ENCODE data around the gene TENM4.

Gene TENM4

DNA sequence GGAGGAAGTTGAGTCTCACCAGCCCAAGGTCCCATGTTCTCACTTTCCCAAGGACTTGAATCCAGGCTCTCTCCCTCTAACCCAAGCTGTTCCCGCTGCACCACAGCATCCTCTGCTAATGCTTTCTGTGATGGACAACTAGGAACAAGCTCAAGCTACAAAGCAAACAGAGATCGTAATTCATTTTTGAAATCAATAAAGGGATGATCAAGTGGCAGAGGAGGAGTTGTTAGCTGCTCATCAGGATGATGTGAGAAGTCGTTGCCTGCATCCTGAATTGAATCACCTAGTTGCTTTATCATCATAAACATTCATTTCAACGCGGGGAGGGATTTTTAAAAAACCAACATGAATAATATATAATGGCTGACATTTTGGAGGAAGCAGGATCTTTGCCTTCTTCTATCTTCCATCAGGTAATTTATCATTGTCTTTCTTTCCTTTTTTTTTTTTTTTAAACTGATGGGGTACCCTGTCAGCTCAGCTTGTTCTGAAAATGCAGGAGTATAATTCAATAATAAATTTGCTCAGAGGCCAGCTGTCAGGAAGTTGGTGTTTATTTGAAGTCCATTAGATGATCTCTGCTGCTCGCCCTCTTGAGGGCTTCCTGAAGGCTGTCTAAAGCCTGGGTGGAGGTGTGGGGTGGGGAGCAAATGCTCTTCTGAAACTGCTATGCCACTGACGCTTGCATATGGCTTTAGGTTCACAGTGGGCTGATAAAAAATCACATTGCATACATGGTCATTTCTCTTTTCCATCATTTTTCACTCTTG, 691.7 kb downstream of the TENM4 start:
- DNase-seq (ENCODE audit: low read depth in 2 of 2) = no peak

DNA sequence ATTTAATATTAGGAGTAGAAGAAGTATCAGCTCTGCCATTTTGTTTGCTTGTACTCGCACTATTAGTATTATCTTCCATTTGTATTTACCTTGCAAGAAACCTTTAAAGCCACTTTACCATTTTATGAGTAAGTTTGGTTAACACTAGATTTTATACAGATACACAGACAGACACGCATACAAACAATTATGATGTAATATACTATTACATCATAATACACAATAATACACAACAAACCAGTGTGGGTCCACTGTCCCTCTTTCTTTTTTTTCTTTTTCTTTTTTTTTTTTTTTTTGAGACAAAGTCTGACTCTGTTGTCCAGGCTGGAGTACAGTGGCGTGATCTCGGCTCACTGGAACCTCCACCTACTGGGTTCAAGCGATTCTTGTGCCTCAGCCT, 695.9 kb downstream of the TENM4 start:
- DNase-seq (ENCODE audit: low read depth in 2 of 2) = no peak

DNA sequence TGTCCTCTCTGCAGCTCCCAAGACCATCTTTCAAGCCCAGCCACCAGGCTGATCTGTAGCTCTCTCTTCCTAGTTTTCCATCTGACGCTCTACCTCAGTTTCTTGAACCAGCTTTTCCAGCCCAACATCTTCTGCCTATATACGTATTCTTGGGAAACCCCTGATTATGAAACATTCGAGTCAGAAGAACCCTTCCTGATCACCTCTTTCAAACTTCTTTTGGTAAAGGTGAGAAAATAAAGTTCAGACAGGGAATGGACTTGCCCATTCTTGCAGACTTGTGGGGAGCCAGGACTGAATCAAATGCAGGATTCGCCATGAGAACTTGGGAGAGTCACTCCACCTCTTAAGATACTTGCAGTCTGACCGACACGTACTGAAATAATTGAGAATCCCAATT, 696.6 kb downstream of the TENM4 start:
- no peak for DNase-seq (ENCODE audit: low read depth in 2 of 2)

DNA sequence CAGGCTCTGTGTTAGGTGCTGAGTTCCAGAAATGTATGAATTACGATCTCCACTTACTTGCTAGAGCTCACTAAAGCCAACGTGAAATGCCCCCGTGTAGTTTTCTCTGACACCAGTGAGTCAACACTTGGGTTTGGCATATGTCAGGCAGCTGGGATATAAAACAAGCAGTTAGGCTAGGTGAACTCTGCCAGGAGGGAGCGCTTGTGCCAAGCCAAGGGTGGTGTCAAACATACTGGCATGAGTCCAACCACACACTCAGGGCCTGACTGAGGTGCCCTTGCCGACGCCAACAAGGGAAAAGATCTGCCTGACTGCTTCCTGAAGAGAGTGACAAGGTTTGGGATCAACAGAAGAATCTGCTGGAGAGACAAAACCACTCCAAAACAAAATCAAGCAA, 698.4 kb downstream of the TENM4 start:
- DNase-seq (ENCODE audit: low read depth in 2 of 2) = no peak

DNA sequence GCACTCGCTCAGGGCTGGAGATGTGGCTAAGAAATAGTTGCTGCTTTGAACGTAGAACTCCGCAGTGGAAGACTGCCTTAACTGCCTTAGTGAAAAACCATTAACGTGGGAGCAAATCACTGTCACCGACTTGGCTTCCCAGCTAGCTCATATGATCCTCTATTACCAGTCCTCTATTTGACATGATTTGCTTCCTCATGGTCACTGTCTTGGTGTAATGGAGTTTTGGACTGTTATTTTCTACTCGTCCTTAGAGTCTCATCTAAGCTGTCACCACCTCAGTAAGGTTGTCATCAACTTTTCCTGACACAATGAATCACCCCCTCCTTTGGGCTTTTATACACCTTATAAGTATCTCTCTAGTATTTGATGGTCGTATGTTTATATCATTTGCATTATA, 699.1 kb downstream of the TENM4 start:
- no peak for DNase-seq (ENCODE audit: low read depth in 2 of 2)

DNA sequence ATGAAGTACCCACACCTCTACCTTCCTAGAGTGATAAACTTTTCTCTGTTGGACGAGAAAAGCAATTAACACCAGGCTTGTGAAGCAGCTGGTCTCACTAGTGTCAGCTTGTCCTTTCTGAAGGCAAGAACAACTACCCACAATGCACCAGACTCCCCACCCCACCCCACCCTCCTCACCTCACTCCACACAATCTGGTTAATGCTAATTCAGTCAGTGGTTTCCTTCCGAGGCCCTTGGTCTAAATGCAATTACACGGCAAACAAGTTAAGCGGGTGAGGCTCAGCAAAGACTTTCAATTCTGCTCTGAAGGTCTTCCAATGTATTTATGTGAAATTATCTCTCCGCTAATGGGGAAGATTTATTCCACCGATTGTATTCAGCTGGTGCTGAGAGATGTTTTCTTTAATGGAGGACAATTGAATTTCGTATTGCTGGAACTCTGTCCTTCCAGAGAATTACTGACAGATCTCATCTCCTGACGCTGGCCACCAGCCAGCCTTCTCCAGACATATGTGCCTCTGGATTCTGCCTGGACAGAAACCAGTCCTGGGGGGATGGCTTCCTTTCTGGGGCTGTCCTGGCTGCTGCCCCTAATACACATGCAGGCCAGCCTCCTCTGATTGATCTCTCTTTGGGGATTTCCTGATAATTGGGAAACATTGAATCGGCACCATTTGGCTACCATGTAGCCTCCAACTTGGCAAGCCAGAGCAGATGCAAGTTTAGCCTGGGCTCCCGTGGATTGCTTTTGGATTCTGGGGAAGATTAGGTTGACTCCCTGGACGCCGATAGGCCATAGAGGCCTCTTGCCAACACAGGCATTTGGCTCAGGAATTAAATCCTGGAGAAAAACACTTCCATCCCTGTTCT, 700.4 kb downstream of the TENM4 start:
- DNase-seq (ENCODE audit: low read depth in 2 of 2) = no peak

DNA sequence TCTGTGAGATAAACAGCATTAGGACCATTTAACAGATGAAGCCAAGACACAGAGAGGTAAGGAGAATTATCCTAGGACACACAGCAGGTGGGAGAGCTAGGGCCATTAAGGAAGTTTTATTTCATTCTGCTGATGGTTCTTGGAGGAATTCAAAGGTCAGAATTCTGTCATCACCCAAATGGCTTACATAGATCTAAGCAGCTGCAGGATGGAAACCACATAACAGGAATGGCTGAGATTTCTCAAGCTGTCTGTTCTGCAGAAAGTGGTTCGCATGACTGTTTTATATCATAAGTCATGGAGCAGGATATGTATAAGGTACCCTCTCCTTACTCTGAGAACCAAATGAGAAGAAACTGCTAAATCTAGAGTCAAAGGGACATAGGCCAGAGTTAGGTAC, 702.9 kb downstream of the TENM4 start:
- DNase-seq (ENCODE audit: low read depth in 2 of 2) = no peak

DNA sequence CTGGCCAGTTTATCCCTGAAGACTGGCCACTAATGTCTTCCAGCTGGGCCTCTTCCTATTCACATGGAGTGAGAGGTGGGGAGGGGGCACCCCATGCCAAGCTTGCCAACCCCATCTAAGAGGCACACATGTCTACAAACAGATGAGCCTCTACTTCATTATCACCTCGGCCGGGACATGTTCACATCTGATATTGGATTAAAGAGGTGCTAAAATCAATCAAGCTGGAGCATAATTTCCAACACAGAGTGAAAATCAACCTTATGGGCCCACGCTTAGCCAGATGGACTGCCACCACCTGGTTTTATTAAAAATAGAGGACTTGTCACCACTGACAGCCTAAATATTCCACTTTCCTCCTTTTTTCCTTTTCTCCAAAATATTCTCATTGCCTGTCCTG, 703.5 kb downstream of the TENM4 start:
- no peak for DNase-seq (ENCODE audit: low read depth in 2 of 2)

DNA sequence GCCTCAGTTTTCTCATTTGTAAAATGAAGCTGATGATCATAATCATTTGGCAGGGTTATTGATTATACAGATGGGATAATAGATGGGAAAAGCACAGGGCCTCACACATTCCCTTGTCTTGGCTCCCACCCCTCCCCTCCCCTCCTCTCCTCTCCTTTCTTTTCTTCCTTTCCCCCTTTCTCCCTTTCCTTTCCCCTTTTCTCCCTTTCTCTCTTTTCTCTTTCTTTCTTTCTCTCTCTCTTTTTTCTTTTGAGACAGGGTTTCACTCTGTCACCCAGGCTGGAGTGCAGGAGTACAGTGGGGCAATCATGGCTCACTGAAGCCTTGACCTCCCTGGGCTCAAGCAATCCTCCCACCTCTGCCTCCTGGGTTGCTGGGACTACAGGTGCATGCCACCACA, 705.1 kb downstream of the TENM4 start:
- DNase-seq (ENCODE audit: low read depth in 2 of 2) = no peak

DNA sequence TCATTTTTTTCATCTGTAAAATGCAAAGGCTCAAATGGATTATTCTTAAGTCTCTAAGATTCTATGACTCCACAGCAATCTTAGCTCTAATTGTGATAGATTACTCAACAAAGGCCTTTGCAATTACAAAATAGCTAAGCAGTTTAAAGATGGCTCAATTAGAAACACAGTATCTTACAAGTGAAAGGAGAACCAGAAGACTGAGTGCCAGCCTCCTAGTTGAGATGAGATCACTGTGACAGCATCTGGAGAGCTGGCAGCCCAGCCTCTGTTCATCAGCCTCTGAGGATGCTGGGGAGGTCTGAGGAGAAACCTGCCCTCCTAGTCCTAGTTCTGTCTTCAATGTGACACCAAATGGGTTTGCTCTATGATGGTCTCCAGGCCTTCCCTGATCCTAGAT, 707.8 kb downstream of the TENM4 start:
- no peak for DNase-seq (ENCODE audit: low read depth in 2 of 2)

DNA sequence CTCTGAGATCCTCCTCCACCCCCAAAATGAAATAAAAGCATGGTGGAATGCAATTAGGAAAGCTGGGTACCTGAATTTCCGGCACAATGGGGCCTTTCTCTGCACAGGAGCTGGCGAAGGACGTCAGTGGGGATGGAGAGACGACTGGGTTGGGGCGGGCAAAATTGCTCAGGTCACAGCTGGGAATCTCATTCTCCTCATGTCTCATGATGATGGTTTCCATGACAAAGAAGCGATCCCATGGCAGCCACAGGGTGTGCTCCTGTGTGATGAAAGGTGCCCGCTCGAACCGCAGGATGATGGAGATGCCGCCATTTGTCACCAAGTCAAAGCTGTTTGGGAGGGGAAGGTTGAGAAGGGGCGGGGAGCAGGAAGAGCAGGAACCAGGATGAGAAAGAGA, 708.6 kb downstream of the TENM4 start:
- no peak for DNase-seq (ENCODE audit: low read depth in 2 of 2)

DNA sequence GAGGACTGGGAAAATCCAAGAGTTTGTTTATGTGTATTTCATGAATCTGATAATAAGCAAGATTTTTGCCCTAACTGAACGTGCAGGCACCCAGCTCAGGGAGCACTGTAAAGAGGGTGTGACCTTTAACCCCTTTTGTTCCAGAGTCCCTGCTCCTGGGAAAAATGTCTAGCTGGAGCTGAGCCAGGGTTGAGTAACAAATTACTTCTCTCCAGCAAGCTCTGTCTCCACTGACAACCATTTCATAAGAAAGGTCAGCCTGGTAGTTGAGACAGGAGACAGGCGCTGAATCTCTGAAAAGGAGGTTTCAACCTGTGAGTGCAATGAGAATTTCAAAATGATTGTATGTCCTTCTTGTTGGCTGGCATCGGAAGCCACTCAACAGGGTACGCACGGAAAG, 709.8 kb downstream of the TENM4 start:
- DNase-seq (ENCODE audit: low read depth in 2 of 2) = no peak

DNA sequence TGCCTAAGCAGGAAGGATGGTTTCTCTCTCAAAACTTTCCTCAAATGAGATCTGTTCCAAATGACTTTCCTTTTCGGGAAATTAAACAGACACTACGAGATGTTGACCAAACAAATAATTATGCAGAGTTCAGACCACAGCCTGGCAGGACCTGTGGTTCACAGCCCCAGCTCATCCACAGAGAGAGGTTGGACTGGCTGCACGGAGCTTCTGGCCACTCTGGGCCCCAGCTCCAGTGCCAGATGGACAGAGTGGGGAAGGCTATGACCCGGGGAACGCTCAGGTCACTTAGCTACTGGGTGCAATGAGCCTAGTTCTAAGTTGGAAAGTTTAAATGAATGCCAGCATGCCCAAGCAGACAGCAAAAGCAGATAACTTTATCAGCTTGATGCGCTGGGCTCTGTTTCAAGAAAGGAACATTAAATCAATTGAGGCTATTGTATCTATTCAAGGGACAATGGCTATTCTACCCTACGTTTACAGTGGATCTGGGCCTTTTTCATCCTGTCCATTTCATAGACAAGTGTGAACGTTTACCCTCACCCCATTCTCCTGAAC, 710.5 kb downstream of the TENM4 start:
- no peak for DNase-seq (ENCODE audit: low read depth in 2 of 2)

DNA sequence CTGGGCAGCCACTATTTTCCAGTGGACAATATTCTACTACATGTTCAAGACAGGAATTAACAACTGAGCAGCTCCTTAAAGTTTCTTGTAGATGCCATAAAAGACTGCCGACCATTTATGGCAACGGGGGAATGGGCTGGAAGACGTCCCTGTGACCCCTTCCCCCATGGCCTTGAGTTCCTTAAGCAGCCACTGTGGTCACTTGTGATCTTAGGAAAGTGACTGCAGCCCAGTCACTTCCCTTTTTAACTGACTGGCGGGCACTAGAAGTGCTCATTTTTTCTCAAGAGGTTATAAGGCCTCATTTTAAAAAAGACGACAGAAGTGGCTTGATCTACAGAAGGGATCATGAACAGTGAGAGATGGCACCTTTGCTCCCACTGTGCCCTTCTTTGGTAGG, 713.0 kb downstream of the TENM4 start:
- DNase-seq (ENCODE audit: low read depth in 2 of 2) = no peak

DNA sequence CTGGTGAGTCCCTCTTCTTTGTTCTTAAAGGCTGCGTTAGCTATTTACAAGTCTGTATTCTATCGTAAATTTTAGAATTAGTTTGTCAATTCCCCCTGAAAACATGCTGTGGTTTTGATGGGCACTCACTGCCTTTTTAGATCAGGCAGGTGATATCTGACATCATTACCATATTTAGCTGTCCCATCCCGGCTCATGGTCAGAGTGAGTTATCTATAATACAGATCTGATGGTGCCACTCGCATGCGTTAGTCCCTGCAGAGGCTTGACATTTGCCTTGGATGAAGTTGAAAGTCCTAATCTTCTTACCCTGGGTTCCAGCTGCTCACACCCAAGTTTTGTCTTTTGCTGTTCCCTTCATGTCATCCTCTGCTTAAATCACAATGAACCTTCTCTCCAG, 715.6 kb downstream of the TENM4 start:
- DNase-seq (ENCODE audit: low read depth in 2 of 2) = no peak

DNA sequence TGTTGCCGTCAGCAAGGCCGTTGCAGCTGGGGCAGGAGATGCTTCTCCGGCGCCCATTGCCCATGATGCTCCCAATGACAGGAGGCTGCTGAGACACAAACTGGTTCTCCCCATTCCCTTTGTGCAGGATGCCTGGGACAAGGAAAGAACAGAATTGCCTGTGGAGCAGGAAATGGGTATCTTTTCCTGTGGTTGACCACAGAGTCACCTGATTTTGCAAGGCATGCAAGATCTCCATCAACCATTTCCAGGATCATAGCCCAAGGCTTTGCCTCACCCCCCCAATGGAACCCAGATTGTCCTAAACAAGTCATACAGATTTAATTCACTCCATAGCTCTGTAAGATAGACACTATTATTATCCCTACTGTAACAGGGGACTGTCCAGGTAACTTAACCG, 718.0 kb downstream of the TENM4 start:
- no peak for DNase-seq (ENCODE audit: low read depth in 2 of 2)

DNA sequence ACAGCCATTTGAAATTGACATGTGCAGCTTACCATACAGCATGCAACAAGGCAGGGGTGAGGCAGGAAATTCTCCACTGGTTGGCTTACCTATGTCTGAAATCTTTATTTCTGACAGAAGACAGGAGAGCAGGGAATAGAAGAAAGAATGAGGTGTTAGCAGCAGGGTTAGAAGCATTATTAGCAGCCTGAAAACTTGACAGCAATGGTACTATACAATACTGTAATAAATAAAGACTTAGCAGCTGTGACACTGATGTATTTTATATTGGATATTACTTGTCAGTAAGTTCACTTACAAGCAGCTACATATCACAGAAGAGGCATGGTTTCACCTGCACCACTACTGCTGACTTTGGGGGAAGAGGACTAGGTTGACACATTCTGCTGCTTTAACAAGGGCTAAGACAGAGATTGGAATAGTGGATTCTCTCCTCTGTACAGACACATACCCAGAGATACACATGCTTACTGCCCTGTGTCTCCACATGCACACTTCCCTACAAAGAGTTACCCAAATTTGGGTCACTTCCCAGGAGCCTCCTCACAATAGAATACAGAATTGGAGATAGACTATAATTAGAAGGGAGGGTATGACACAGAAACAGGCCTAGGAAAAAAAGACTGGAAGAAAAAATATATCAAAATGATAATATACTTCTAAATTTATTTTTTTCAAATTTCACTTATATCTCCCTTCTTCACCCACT, 720.4 kb downstream of the TENM4 start:
- DNase-seq (ENCODE audit: low read depth in 2 of 2) = no peak

DNA sequence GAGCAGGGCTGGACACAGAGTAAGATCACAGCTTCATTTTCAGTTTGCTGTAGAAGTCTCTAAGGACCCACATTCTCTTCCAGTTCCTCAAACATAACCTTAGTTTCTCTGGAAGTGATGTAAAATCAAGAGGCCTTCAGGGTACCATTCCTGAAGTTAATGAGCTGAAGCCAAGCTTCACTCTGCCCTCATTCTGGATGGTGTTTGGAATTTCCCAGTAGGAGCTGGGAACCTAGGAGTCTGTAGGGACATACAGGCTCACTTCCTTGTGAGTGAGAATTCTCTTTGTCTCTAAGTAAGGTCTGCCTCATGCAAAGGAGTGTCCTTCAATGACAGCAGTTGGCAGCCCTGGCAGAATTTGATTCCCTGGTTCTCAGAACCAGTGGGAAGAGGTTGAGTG, 723.8 kb downstream of the TENM4 start:
- no peak for DNase-seq (ENCODE audit: low read depth in 2 of 2)

DNA sequence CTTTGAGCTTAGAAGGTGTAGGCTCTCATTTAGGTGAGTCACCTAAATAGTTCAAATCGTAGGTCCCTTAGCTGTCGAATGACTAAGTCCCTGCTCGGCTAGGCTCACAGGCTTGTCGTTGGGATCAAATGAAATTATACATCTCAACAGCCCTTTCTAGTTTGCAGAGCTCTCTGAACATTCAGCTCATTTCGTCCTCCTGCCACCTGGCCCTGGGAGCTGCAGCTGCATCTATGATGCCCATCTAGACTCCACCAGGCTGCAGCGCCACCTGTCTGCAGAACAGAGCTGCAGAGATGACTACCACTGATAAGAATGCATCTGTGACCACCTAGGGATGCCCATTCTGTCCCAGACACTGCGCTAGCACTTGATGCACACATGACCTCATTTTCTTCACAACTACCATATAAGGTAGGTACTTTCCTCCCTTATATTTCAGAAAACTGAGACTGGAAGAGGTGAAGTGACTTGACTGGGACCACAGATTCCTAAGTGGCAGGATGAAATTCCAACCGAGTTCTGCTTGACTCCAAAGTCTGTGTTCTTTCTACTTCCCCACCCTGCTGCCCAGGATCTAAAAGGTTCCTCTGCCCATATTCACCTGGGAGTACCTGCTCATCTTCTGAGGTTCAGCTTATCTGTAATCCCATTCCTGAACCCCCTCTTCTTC, 725.1 kb downstream of the TENM4 start:
- DNase-seq (ENCODE audit: low read depth in 2 of 2) = no peak

DNA sequence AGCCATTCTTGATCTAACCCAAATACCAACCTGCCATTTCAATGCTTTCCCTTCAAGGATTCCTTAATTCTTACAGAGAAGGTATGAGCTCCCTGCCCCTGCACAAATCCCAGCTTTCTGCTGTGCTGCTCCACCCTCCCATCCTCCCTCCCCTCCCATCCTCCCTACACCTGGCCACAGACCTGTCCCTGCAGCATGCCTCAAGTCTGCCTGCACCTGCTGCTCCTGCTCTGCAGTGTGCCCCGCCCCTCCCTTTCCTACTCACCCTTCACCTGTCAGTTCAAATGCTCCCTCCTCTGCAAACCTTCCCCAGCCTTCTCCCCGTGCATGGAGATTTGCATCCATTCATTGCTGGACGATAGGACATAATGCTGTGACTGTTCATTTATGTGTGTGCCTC, 726.3 kb downstream of the TENM4 start:
- DNase-seq (ENCODE audit: low read depth in 2 of 2) = no peak

DNA sequence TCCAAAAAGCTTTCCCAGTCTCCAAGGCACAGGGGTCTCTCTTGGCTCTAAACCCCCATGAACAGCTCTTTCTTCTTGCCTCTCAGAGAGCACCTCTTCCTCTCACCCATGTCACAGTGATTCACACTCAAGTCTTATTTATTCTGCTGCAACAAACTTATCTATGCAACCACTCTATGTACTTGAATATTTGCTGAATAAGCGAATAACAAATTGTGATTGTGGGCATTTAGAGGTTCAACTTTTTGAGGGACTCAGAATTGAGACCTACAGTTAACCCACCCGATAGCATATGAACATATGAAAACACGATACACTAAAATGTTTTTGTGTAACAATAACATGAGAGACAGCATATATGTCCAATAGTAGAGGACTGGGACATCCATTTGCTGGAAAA, 729.1 kb downstream of the TENM4 start:
- DNase-seq (ENCODE audit: low read depth in 2 of 2) = no peak

DNA sequence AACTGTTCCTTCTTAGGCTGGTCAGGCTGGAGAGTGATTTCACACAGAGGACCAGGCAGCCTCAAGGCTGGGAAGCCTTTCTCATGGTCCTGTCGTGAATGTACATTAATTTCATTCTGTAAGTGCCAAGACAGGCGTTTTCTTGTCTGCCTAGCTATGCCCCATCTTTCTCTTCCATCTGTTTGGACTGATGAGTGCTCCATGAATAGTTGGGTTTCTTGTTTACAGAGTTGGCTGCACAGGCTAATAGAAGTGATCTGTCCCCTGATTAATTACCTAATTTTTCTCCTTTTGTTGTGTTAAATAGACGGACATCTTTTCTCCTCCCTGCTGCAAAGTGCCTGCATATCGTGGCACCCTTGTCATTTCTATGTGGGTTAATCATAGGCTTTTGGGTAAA, 730.4 kb downstream of the TENM4 start:
- DNase-seq (ENCODE audit: low read depth in 2 of 2) = no peak
